Thoracic aorta (tissue), 2 donors: ENCODE measurements around the gene CD80. TPM values are rescaled to one million over a fixed set of nuclear protein-coding genes. Genes with fewer than 3 reads are reported as not detected.

Source experiments
- ATAC-seq: fragments of 150-250 bp; one replicate; pipeline ENCODE4 v1.8.0; 2017; ENCODE audit warnings: low read depth; ENCODE audit not compliant: insufficient number of reproducible peaks, low FRiP score
- DNase-seq: peaks from one replicate; pipeline ENCODE4 v3.0.0-alpha.2; 2020; ENCODE audit warnings: low spot score
- H3K27ac ChIP-seq, 2 donors: fragments of 200-600 bp; sonication (generic); 1 replicate in 1 of 2; 2 replicates in 1 of 2; pipeline ENCODE4 v1.5.1; 2016; ENCODE audit warnings: mild to moderate bottlenecking in 2 of 2, moderate library complexity in 2 of 2
- H3K27me3 ChIP-seq: fragments of 200-600 bp; sonication (generic); replicated peaks from 2 replicates; pipeline ENCODE4 v1.6.0; 2016; ENCODE audit warnings: mild to moderate bottlenecking; ENCODE audit not compliant: insufficient read depth
- H3K36me3 ChIP-seq: fragments of 200-600 bp; sonication (generic); one replicate; pipeline ENCODE4 v1.5.1; 2016
- H3K4me1 ChIP-seq, 2 donors: fragments of 200-600 bp; sonication (generic); 1 replicate in 1 of 2; 2 replicates in 1 of 2; pipeline versions ENCODE4 v1.5.1 to v1.6.0; 2016; ENCODE audit warnings: low read depth in 2 of 2, mild to moderate bottlenecking in 1 of 2; ENCODE audit not compliant: control insufficient read depth in 1 of 2
- H3K4me3 ChIP-seq: fragments of 200-600 bp; sonication (generic); 2 replicates; pipeline ENCODE4 v1.5.1; 2016; ENCODE audit warnings: mild to moderate bottlenecking
- H3K9me3 ChIP-seq: fragments of 200-600 bp; sonication (generic); 2 replicates; pipeline ENCODE4 v1.5.1; 2016
- CTCF ChIP-seq: fragments of 200-600 bp; sonication (generic); IDR thresholded peaks from one replicate; pipeline ENCODE4 v1.5.1; 2019; ENCODE audit warnings: antibody characterized with exemption
- total RNA-seq, 2 donors: library from RNA; depleted of rRNA; stranded (reverse); fragments of >200 nt; gene quantifications; one replicate each; pipeline versions ENCODE4 v1.1.0 to v1.2.3, GENCODE V29; 2016

CD80 gene
- total RNA-seq, 2 donors from 2014 or later: 0.14 TPM; not detected in 1

- Histone ChIP-seq H3K4me3 (no peak overlapping the region), H3K27me3 (no peaks in the 10 kb centered on the region), H3K36me3 (no peaks in the 10 kb centered on the region), H3K27ac (no peak overlapping the region), H3K4me1 (no peaks in the 10 kb centered on the region), H3K9me3 (no peaks in the 10 kb centered on the region)
- no peak for TF ChIP-seq CTCF
- DNase-seq: no peak
- no peak for ATAC-seq
Measured at GRCh38 chr3:119558626-119559317, 642 bp downstream of the CD80 start.

- Histone ChIP-seq H3K27ac (no peak overlapping the region), H3K9me3 (no peaks in the 10 kb centered on the region), H3K4me1 (no peaks in the 10 kb centered on the region), H3K27me3 (no peaks in the 10 kb centered on the region), H3K36me3 (no peaks in the 10 kb centered on the region), H3K4me3 (no peak overlapping the region)
- DNase-seq (no peak), ATAC-seq (no peak)
- TF ChIP-seq CTCF: no peak
Measured at GRCh38 chr3:119557877-119558269, 1.5 kb downstream of the CD80 start.

GRCh38 chr3:119557192-119557876 lies 2.1 kb downstream of the CD80 start:
- H3K27ac ChIP-seq: no peak overlapping the region
- no peaks in the 10 kb centered on the region for H3K9me3 ChIP-seq
- DNase-seq (no peak), ATAC-seq (no peak)
- no peaks in the 10 kb centered on the region for H3K4me1 ChIP-seq
- no peaks in the 10 kb centered on the region for H3K36me3 ChIP-seq
- no peaks in the 10 kb centered on the region for H3K27me3 ChIP-seq
- H3K4me3 ChIP-seq: no peak overlapping the region
- TF ChIP-seq CTCF: no peak

GRCh38 chr3:119555929-119556328 lies 3.5 kb downstream of the CD80 start:
- no peaks in the 10 kb centered on the region for H3K27me3 ChIP-seq
- no peak for DNase-seq
- no peaks in the 10 kb centered on the region for H3K9me3 ChIP-seq
- no peak overlapping the region for H3K4me3 ChIP-seq
- no peak for TF ChIP-seq CTCF
- no peaks in the 10 kb centered on the region for H3K4me1 ChIP-seq
- ATAC-seq: no peak
- no peak overlapping the region for H3K27ac ChIP-seq
- no peaks in the 10 kb centered on the region for H3K36me3 ChIP-seq

- H3K36me3 ChIP-seq: no peaks in the 10 kb centered on the region
- no peaks in the 10 kb centered on the region for H3K4me1 ChIP-seq
- H3K4me3 ChIP-seq: no peak overlapping the region
- ATAC-seq: no peak
- TF ChIP-seq CTCF: no peak
- no peak overlapping the region for H3K27ac ChIP-seq
- DNase-seq: no peak
- no peaks in the 10 kb centered on the region for H3K9me3 ChIP-seq
- H3K27me3 ChIP-seq: no peaks in the 10 kb centered on the region
Measured at GRCh38 chr3:119555309-119555735, 4.1 kb downstream of the CD80 start.
